ENCODE measurements around the gene SERPINB10.

Gene SERPINB10

GRCh38 chr18:63869851-63870250 lies 37.9 kb upstream of the SERPINB10 start:
- no peak for TF ChIP-seq CTCF (IDR thresholded peaks at IDR 0.05; ENCODE audit: extremely low read depth, missing control alignments)
- no peak for DNase-seq (ENCODE audit: low spot score)

- no peak for DNase-seq (ENCODE audit: low spot score)
- TF ChIP-seq CTCF (IDR thresholded peaks at IDR 0.05; ENCODE audit: extremely low read depth, missing control alignments), result no peak
Measured at GRCh38 chr18:63871836-63872235, 35.9 kb upstream of the SERPINB10 start.

GRCh38 chr18:63872586-63872985 lies 35.2 kb upstream of the SERPINB10 start:
- TF ChIP-seq CTCF (IDR thresholded peaks at IDR 0.05; ENCODE audit: extremely low read depth, missing control alignments), result no peak
- DNase-seq (ENCODE audit: low spot score), result no peak

GRCh38 chr18:63878343-63878742 lies 29.4 kb upstream of the SERPINB10 start:
- TF ChIP-seq CTCF (IDR thresholded peaks at IDR 0.05; ENCODE audit: extremely low read depth, missing control alignments), result no peak
- DNase-seq (ENCODE audit: low spot score), result no peak

DNA sequence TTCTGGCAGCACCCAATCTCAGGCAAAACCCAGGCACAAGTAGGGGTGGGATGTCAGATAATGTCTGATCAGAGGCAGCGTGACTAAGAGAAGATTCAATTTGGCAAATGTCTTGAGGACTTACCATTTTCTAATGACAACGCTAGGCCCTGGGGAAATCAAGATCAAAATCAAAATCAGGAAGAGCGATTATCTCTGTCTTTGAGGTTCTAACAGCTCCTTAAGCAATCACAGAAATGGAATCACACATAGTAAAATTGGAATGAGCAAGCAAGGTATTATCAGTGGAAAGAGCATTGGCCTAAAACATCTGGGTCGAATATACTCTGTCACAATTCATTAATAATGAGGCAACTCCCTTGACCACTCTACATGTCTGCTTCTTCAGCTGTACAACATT lies 28.8 kb upstream of the SERPINB10 start:
- no peak for TF ChIP-seq CTCF (IDR thresholded peaks at IDR 0.05; ENCODE audit: extremely low read depth, missing control alignments)
- DNase-seq (ENCODE audit: low spot score), result no peak

GRCh38 chr18:63879709-63880108 lies 28.0 kb upstream of the SERPINB10 start:
- DNase-seq (ENCODE audit: low spot score), result no peak
- TF ChIP-seq CTCF (IDR thresholded peaks at IDR 0.05; ENCODE audit: extremely low read depth, missing control alignments), result no peak

DNA sequence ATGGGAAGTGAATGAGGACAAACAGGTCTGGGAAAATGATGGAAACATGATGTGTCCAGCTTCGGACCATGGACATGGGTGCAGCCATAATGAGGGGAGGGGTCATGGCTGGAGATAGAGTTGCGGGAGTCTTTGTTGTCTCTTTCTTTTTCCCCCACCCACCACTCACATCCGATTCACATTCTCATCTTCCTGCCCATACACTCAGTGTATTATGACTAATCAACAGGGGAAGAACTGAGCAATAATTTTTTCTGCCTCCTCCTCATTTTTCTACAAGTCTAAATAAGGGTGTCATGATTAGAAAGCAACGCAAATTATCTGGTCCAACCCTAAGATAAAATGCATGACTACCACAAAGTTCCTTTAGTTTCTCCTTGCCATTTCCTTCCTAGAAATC lies 25.9 kb upstream of the SERPINB10 start:
- DNase-seq (ENCODE audit: low spot score), result no peak
- no peak for TF ChIP-seq CTCF (IDR thresholded peaks at IDR 0.05; ENCODE audit: extremely low read depth, missing control alignments)

Data from GM20000 (cell line).